Activated gamma-delta T cell treated with Interleukin-2 at 50 U/mL for 16 hours (primary cell): ENCODE measurements around the gene P4HA2.

Experiments used
- DNase-seq: peaks from one replicate; pipeline ENCODE4 v3.0.0-alpha.2; 2020

Gene P4HA2

DNA sequence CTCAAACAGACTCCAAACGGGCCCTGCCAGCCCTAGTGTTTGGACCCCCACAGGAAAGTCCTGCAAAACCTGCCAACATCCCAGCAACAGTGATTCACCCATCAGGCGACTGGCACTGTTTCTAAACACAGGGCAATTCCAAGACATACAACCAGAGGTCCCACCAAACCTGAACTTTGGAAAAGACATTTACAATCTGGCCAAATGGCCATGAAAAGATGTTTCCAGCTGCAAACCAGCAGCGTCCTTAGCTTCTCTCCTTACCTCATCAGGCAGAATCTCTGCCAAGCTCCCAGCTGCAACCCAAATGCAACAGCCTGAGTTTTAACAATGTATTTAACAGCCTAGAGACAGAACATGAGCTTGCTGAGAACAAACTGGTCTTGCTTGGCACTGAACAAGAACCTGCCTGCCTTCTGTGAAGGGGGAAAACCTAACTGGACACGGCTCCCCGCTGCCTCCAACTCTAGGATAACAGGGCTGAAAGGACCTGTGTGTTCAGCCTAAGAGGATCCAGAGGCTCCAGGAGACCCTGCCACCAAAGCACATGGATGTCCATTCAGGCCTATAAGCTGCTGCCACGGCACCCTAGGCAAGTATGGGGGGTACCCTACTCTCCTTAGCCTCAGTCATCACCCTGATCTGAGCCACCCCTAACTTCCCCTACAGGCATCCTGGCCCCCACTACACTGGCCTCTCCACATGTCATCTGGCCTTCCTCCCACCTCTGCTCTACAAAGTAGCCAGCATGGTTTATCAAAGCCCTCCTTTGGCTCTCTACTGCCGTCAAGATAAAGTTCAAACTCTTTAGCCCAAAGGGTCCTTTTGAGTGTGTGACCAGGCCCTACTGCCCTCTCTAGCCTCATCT is 5.6 kb downstream of the P4HA2 start:
- DNase-seq: no peak

- DNase-seq: no peak
Measured at GRCh38 chr5:132220491-132220890, 7.2 kb downstream of the P4HA2 start.

- no peak for DNase-seq
Measured at GRCh38 chr5:132219981-132220380, 7.7 kb downstream of the P4HA2 start.

- DNase-seq: no peak
Measured at GRCh38 chr5:132219289-132219970, 8.2 kb downstream of the P4HA2 start.

DNA sequence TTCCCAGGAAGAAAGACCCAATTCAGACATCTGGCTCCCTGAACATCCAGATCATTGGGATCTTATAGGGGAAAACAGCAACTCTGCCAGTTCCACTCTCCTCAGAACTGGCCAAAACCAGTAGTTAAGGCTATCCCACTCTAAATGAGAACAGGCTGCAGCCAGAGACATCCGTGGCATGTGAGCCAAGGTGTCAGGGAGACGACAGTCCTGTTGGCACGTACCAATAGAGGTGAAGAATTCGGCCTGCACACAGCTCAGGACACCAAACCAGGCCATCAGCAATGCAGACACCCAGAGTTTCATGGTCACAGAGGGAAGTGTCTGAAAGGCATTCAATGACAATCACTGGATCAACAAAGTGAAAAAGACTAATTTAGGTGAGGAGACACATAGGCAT is 9.3 kb downstream of the P4HA2 start:
- DNase-seq: no peak

DNA sequence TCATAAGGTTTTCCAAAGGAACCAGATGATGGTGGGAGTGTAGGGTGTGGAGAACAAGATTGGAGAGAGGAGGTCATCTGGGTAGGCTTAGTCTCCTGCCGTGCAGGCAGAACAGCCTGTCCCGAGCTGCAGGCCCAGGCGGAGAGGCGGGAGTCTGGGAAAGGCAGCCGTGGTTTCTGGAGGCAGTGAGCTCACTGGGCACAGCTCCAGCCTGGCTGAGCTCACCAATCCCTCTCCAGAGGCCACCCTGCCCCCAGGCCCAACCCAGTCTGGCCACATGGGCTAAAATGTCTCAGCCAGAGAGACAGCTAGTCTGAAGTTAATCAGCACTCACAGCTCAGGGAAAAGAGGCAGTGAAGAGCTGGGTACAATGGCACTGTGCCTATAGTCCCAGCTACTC is 12.3 kb downstream of the P4HA2 start:
- DNase-seq: no peak

- DNase-seq: no peak
Measured at GRCh38 chr5:132214491-132214890, 13.2 kb downstream of the P4HA2 start.

DNA sequence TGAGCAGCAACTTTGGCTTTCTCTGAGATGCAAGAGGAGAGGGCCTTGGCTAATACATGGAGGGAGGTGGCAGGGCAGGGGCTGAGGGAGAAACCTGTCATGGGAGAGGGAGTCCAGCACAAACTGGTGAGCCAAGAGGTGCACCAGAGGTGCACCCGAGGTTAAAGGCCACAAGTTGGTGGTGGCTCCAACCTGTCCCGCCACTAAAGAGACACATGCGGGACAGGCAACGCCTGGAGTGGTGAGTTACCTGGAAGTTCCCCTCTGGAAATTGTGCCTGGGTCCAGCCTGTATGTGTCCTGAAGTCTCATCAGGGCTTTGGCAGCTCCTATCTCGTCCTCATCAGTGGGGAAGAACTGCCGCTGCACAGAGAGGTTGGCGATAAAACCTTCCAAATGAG is 14.0 kb downstream of the P4HA2 start:
- no peak for DNase-seq

DNA sequence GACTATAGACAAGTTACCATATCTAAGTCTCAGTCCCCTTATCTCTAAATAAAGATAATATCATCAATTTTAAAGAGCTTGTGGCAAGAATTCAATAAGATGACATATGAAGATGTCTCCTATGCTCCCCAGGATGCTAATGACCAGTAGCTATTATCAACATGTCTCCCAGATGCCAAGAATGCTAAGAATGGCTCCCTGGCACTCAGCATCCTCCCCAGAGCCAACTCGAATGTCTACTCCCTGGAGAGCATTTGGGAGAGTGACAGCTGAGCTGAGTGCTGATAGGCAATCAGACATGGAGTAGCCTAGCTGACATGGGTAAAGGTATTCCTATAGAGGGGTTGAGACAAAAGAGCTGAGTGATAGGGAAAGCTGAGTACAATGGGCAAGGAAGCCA is 15.9 kb downstream of the P4HA2 start:
- no peak for DNase-seq

GRCh38 chr5:132210944-132211343 is 16.7 kb downstream of the P4HA2 start:
- DNase-seq: no peak

DNA sequence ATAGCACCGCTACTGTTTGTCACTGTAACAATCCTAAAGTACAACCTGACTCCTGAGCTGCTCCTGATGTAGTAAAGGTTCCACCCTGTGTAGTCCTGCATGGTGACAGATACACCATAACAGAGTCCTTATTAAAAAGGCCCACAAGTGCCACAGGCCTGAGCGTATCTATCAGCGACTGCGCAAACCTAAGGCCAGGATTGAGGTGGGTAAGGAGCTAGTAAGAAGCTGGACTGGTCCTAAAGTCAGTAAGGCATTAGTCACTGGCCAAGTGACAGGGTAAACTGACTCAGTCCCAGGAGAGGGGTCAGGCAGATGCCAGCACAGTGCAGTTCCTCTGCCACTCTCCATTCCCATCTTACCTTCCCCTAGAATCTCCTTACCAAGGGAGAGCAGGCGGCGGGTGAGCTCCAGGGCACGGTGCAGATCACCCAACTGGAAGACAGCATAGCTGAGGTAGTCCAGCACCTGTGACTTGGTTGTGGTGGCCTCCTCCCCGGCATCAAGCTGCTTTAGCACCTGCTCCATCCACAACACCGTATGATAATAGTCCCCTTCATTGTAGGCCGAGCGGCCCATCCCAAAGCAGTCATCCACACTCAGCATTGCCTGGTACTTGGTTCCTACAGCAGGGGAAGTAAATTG is 17.6 kb downstream of the P4HA2 start:
- no peak for DNase-seq

DNA sequence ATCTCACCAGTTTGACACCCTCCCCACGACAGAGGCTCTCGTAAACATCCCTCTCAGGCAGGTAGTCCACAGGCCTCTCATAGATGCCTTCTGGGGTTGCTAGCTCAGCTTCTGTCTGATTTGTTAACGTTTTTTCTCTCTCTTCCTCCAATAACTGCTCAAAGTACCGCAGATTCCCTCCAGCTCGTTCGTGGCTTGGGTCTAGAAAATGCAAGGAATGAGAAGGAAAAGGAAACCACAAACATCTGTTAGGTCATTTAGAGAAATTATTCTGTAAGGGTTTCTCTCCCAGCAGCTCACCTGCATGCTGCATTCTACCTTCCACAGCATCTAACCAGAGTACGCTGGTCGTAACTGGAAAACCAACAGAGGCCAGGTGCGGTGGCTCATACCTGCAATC is 18.5 kb downstream of the P4HA2 start:
- no peak for DNase-seq

DNA sequence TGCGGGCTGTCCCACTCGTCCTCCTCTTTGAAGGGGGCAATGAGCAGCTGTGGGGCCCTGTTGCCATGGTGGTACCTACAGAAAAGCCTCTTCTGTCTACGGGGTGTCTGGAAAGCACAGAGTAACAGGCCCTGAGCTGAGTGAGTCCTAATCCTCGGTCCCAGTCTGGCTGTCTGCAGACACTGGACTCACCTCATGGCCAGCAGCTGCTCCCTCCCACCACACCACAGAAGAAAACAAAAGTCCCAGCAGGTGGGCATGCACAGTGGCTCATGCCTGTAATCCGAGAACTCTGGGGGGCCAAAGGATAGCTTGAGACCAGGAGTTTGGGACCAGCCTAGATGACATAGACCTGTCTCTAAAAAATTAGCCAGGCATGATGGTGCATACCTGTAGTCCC is 19.9 kb downstream of the P4HA2 start:
- DNase-seq: no peak

GRCh38 chr5:132206782-132207181 is 20.9 kb downstream of the P4HA2 start:
- no peak for DNase-seq

DNA sequence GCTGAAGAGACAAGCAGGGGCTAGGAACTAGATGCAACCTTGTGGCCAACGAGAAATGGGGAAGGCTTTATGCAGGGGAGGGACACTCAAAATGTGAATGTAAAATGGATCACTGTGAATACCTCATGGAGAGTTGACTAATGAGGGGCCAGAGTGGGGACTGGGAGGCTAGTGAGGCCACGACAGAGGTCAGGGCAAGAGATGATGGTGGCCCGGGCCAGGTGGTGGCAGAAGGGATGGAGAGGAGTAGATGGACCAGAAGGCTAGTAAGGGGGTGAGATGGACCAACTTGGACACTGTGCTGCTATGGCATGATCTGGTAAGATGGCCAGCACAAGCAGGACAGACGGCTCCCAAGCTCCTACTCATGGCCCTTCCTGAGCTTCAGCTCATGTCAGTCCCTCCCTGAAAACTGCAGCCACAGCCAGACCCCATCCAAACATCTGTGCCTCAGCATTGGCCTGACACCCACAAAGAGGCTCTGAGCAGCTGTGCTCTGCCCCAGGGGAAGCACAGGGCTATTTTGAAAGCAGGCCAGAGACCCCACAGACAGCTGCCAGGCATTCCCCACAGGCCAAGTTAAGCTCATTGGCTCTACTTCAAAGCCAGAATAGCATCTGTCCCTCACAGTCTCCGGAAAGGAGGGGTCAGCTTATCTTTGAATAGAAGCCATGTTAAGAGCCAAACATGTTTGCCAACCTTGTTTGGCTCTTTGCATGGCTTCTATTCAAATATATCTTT is 22.1 kb downstream of the P4HA2 start:
- DNase-seq: no peak

DNA sequence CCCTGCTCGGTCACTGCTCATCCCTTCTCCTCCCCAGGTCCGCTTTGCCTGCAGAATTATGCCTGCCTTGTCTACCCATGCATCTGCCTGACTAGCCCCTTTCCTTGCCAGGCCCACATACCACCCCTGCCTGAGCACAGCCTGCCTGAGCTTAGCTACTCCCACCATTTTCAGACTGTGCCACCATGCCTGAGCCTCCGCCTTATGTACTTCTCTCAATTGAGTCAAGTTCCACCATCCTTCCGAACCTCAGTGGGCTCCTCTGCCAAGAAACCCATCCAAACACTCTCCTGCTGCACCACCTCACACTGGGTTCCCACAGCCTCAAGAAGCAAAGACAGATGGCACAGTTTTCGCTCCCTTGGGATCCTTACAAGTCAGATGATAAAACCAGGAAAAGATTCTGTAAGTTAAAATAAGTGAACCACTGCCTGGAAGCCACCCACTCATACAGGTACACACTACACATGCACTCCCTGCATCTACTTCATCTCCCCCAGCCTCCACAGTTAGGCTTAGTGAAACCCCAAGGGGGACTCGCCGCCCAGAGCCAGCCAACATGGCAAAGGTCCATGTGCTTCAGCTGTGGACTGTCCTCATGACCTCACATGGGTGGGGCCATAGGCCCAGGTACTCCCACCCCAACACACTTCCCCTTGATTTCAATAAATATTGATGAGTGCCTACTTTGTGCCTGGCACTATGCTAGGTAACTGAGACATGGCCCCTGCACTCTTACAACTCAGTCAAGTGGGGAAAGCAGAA is 23.1 kb downstream of the P4HA2 start:
- no peak for DNase-seq

DNA sequence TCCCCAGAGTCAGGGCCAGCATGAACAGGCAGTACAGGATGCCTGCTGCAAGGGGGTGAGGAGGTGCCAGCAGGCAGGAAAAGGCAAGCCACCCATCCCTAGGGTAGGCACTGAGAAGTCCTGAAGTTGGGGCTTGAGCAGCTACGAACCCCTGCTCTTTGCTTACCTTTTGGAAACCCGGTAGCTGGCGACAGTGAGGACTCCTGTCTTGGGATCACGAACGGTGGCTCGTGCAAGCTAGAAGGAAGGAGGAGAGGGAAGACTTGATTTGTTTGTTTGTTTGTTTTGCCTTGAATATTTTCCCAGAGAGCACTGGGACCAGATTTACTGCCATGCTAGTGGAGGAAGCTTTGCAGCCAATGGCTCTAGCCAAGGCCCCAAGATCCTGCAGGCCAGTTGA is 23.7 kb downstream of the P4HA2 start:
- no peak for DNase-seq

DNA sequence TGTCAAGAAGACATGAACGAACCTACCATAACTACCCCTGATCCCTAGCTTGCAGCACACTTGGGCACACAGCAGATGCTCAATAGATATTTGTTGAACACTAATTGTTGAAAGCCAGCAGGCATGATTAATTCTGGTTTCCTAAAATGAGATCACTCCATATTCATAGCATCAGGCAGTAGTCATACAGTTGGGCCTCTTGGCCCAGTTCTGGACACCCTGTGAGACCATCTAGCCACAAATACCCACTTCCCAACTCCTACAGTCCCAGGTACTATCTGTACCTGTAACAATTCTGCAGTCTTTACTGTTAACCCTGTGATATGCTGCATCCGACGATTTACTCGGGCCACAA is 24.2 kb downstream of the P4HA2 start:
- DNase-seq: no peak

GRCh38 chr5:132202711-132203463 is 24.8 kb downstream of the P4HA2 start:
- no peak for DNase-seq

- DNase-seq: no peak
Measured at GRCh38 chr5:132199116-132199680, 28.5 kb downstream of the P4HA2 start.

DNA sequence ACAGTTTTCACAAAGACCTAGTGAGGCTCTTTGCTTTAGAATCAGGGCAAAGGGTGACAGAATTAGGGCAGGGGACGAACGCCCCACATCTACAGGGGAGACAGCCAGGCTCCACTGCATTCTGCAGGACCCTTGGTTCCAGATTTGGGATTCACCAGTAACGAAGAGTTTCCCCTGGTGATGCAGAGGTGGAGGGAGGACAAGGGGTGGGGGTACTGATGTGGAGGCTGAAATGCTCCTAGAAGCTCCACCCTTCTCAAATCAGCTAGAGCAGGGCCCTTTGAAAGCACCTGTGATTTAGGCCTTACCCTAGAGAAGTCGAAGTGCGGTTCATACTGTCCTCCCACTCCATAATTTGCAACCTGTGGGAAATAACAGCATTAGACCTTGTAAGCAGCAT is 29.1 kb downstream of the P4HA2 start:
- DNase-seq: no peak

- DNase-seq: no peak
Measured at GRCh38 chr5:132195727-132196126, 31.9 kb downstream of the P4HA2 start.
